OCI-LY3 (cell line): ENCODE results near the gene ZMYND10.
A peak's percentile ranks its signal among the peaks of the same experiment; 100 is the strongest.

Experiments used
- H2AFZ ChIP-seq: fragments of 200-600, 300-600 bp; shearing (Covaris generic); 2 replicates; pipeline ENCODE4 v1.6.0; 2014; ENCODE audit warnings: antibody characterized with exemption, low read depth, low read length
- H3K27ac ChIP-seq: fragments of 200-600, 300-600 bp; sonication (generic); 2 replicates; pipeline ENCODE4 v1.5.1; 2014; ENCODE audit warnings: mild to moderate bottlenecking, low read length, moderate library complexity, mixed read lengths
- H3K27me3 ChIP-seq: fragments of 200-600, 300-600 bp; sonication (generic); 2 replicates; pipeline ENCODE4 v1.6.1; 2014; ENCODE audit warnings: low read depth, low read length, mixed read lengths
- H3K36me3 ChIP-seq: fragments of 200-600, 300-600 bp; sonication (generic); replicated peaks from 2 replicates; pipeline ENCODE3; 2014; ENCODE audit warnings: low read depth, low read length, mixed read lengths
- H3K4me1 ChIP-seq: fragments of 300-600, 200-600 bp; sonication (generic); 2 replicates; pipeline ENCODE4 v1.6.1; 2014; ENCODE audit warnings: low read length, mixed read lengths
- H3K4me2 ChIP-seq: fragments of 200-600, 300-600 bp; sonication (generic); 2 replicates; pipeline ENCODE4 v1.6.1; 2014; ENCODE audit warnings: low read length, mixed read lengths
- H3K4me3 ChIP-seq: fragments of 300-600, 200-600 bp; sonication (generic); 2 replicates; pipeline ENCODE4 v1.5.1; 2014; ENCODE audit warnings: antibody characterized with exemption, mild to moderate bottlenecking, low read length, moderate library complexity
- H3K79me2 ChIP-seq: fragments of 300-600, 200-600 bp; shearing (Covaris generic); 2 replicates; pipeline ENCODE4 v1.6.1; 2014; ENCODE audit warnings: mild to moderate bottlenecking, low read length, mixed read lengths
- H3K9ac ChIP-seq: fragments of 300-600, 200-600 bp; shearing (Covaris generic); 2 replicates; pipeline ENCODE4 v1.6.0; 2014; ENCODE audit warnings: mild to moderate bottlenecking, low read length, moderate library complexity
- H3K9me3 ChIP-seq: fragments of 200-600, 300-600 bp; shearing (Covaris generic); 2 replicates; pipeline ENCODE4 v1.6.1; 2014; ENCODE audit warnings: low read length, mixed read lengths; ENCODE audit not compliant: insufficient read depth
- H4K20me1 ChIP-seq: fragments of 200-600, 300-600 bp; sonication (generic); 2 replicates; pipeline ENCODE4 v1.6.1; 2016; ENCODE audit warnings: low read length, mixed read lengths; ENCODE audit not compliant: insufficient read depth
- CTCF ChIP-seq: fragments of 200-600, 300-600 bp; sonication (generic); IDR thresholded peaks from 2 replicates; pipeline ENCODE4 v1.5.1; 2014; ENCODE audit warnings: antibody characterized with exemption, low read length, low read depth
- EZH2phosphoT487 ChIP-seq: fragments of 200-600 bp; shearing (Covaris generic); IDR thresholded peaks from 2 replicates; pipeline ENCODE4 v1.6.1; 2018; ENCODE audit warnings: antibody characterized with exemption, mixed run types, low read depth

The ZMYND10 gene

DNA sequence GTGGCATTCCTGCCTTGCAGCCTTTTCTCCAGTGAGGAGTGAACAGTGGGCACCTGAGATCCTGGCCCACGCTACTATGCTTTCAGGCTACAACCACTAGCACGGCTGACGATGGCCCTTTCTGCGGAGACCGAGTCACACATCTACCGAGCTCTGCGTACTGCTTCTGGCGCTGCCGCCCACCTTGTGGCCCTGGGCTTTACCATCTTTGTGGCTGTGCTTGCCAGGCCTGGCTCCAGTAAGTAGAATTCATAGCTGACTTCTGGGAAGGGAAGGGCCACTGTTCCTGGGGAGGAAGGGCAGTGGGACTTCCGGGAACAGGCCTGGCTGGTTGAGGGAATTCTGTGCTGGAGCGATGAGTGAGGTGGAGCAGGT is 5.8 kb upstream of the ZMYND10 start:
- no peak for TF ChIP-seq CTCF
- no peak for TF ChIP-seq EZH2phosphoT487
- H3K9me3 ChIP-seq, result no peaks in the 10 kb centered on the region

DNA sequence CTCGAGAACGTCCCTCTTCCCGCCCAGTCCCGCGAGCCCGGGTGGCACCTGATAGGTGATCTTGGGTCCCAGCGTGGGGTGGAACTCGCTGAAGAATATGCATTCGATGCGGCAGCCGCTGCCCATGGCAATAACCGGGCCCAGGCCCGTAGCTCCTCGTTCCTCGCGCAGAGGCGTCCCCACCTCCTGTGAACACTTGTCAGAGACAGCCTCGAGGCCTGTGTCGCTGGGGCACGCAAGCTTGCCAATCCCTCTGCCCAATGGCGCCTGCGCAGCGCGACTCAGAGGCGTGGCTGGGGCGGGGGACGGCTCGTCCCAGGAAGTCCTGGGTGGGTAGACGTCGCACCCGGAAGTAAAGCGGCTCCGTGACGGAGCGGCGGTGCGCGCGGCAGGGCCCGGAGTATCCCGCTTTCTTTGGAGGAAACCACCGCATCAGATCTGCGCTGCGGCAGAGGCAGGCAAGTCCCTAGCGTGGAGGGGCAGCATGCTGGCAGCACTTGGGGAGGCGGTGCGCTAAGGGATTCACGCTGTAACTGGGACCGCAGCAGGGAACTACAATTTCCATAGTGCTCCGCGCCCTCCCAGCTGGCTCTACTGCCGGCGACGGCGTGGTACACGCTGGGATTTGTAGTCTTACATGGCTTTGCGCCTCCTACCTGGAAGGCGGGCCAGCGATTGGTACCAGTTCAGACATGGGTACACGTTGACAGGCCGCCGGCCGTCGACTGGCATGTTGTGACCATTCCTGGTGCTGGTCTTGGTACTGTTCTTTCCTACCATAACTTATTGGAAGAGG is 5.2 kb upstream of the ZMYND10 start, which contains the start of the genes CYB561D2 and NPRL2:
Gene CYB561D2 (plus strand): TSS at position 336 of the 796 bp plus-strand sequence. CDS start 572 bp downstream, outside the sequence.
Gene NPRL2 (minus strand): TSS at position 249 of the 796 bp plus-strand sequence. CDS start 123 bp downstream, at position 126.
- H4K20me1 ChIP-seq, result 0 out of 2 replicates have a peak, but pooled peaks cover 2% of the 10 kb centered on the region
- TF ChIP-seq CTCF (no peak), EZH2phosphoT487 (no peak)
- peaks cover 19% of the 10 kb centered on the region for H3K36me3 ChIP-seq
- H3K9ac ChIP-seq, result peak within 1 kb of the TSS; percentile 78
- no peaks in the 10 kb centered on the region for H3K9me3 ChIP-seq
- H3K27ac ChIP-seq, result peak within 1 kb of the TSS; percentile 71
- H3K4me3 ChIP-seq, result peak within 1 kb of the TSS; percentile 84
- peaks cover 25% of the 10 kb centered on the region for H3K79me2 ChIP-seq
- peak within 1 kb of the TSS; percentile 87 for H3K4me2 ChIP-seq
- H3K4me1 ChIP-seq, result peaks cover 18% of the 10 kb centered on the region
- no peaks in the 10 kb centered on the region for H3K27me3 ChIP-seq
- H2AFZ ChIP-seq, result peak within 1 kb of the TSS; percentile 91

More for the DNA sequence above, 5.8 kb upstream of the ZMYND10 start:
- peaks cover 31% of the 10 kb centered on the region for H3K79me2 ChIP-seq
- 0 out of 2 replicates have a peak overlapping the region, but pooled peaks have one; percentile 71 for H3K27ac ChIP-seq
- H4K20me1 ChIP-seq, result 0 out of 2 replicates have a peak, but pooled peaks cover 4% of the 10 kb centered on the region
- no peak overlapping the region for H2AFZ ChIP-seq
- peak overlapping the region; percentile 84 for H3K4me3 ChIP-seq
- peak overlapping the region; percentile 87 for H3K4me2 ChIP-seq
- H3K9ac ChIP-seq, result peak overlapping the region; percentile 78
- H3K27me3 ChIP-seq, result no peaks in the 10 kb centered on the region
- H3K36me3 ChIP-seq, result peaks cover 24% of the 10 kb centered on the region
- peaks cover 18% of the 10 kb centered on the region for H3K4me1 ChIP-seq

- H3K27me3 ChIP-seq, result no peaks in the 10 kb centered on the region
- peak overlapping the region; percentile 78 for H3K9ac ChIP-seq
- TF ChIP-seq CTCF, result no peak
- TF ChIP-seq EZH2phosphoT487, result no peak
- H4K20me1 ChIP-seq, result no peaks in the 10 kb centered on the region
- peaks cover 23% of the 10 kb centered on the region for H3K79me2 ChIP-seq
- H3K36me3 ChIP-seq, result peaks cover 20% of the 10 kb centered on the region
- no peaks in the 10 kb centered on the region for H3K9me3 ChIP-seq
- peak overlapping the region; percentile 84 for H3K4me3 ChIP-seq
- H3K4me1 ChIP-seq, result peaks cover 18% of the 10 kb centered on the region
- peak overlapping the region; percentile 71 for H3K27ac ChIP-seq
- H2AFZ ChIP-seq, result peak overlapping the region; percentile 91
- H3K4me2 ChIP-seq, result peak overlapping the region; percentile 87
Measured at GRCh38 chr3:50350213-50350526, 4.6 kb upstream of the ZMYND10 start.

DNA sequence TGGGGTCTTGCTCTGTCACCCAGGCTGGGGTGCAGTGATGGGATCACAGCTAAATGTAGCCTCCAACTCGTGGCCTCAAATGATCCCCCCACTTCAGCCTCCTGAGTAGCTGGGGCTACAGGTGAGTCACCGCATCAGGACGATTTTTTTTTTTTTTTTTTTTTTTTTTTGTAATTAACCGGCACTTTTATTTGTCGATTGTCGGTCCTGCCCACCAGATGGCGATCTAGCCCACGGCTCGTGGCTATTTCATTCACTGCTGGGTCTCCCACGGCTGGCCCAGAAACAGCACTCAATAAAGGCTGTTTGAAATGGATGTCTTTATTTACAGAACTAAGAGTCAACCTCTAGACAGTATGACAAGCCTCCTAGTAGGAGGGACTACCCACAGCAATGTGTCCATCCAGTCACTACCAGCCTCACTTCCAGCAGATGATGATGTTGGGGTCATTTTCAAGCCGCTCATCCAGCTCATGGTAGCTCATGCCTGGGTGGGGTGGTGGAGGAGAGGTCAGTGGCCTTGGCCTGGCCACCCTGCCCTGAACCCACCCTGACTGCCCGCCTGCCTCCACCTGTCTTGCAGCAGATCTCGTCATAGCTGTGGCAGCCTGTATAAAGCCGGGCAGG is 1.8 kb upstream of the ZMYND10 start:
- H3K4me1 ChIP-seq, result peaks cover 18% of the 10 kb centered on the region

More for the DNA sequence above, 1.8 kb upstream of the ZMYND10 start:
- Histone ChIP-seq H2AFZ (no peak overlapping the region), H3K79me2 (peaks cover 23% of the 10 kb centered on the region), H3K36me3 (peaks cover 7% of the 10 kb centered on the region), H3K4me2 (no peak overlapping the region), H4K20me1 (no peaks in the 10 kb centered on the region), H3K4me3 (no peak overlapping the region), H3K27me3 (no peaks in the 10 kb centered on the region), H3K27ac (no peak overlapping the region), H3K9me3 (no peaks in the 10 kb centered on the region), H3K9ac (no peak overlapping the region)
- TF ChIP-seq EZH2phosphoT487 (no peak), CTCF (peak; percentile 62)
